Astrocyte (in vitro differentiated cells and primary cell): ENCODE measurements around the gene ARHGEF10L. TPM values are rescaled to one million over a fixed set of nuclear protein-coding genes. Genes with fewer than 3 reads are reported as not detected.

Experiments
- DNase-seq: peaks from one replicate; pipeline ENCODE4 v3.0.0-alpha.2; 2010; ENCODE audit warnings: low read depth
- FAIRE-seq: peaks from 2 replicates; lab custom pipeline; 2011; peaks lifted over from hg19 to GRCh38; lab: Jason Lieb, UNC
- H2AFZ ChIP-seq: 2 replicates; pipeline ENCODE4 v1.6.0; 2012; ENCODE audit warnings: low read depth, low read length, inconsistent platforms
- H3K27ac ChIP-seq: 2 replicates; pipeline ENCODE4 v1.5.1; 2011; ENCODE audit warnings: low read depth, low read length, inconsistent platforms
- H3K27me3 ChIP-seq: 2 replicates; pipeline ENCODE4 v1.6.0; 2011; ENCODE audit warnings: low read length, inconsistent platforms; ENCODE audit not compliant: insufficient read depth
- H3K36me3 ChIP-seq: 2 replicates; pipeline ENCODE4 v1.5.1; 2011; ENCODE audit warnings: low read length, inconsistent platforms; ENCODE audit not compliant: insufficient read depth
- H3K4me1 ChIP-seq: 2 replicates; pipeline ENCODE4 v1.5.1; 2011; ENCODE audit warnings: low read length, inconsistent platforms; ENCODE audit not compliant: insufficient read depth
- H3K4me2 ChIP-seq: 2 replicates; pipeline ENCODE4 v1.6.0; 2012; ENCODE audit warnings: low read length, inconsistent platforms
- H3K4me3 ChIP-seq: 2 replicates; pipeline ENCODE4 v1.5.1; 2011; ENCODE audit warnings: low read depth, mild to moderate bottlenecking, low read length, inconsistent platforms; ENCODE audit not compliant: insufficient read depth
- H3K79me2 ChIP-seq: 2 replicates; pipeline ENCODE4 v1.6.0; 2012; ENCODE audit warnings: mild to moderate bottlenecking, low read length, inconsistent platforms; ENCODE audit not compliant: insufficient read depth
- H3K9ac ChIP-seq: 2 replicates; pipeline ENCODE4 v1.6.0; 2012; ENCODE audit warnings: mild to moderate bottlenecking, low read length, inconsistent platforms
- H3K9me3 ChIP-seq: 2 replicates; pipeline ENCODE4 v1.5.1; 2012; ENCODE audit warnings: low read depth, mild to moderate bottlenecking, low read length, inconsistent platforms; ENCODE audit not compliant: insufficient read depth
- H4K20me1 ChIP-seq: 2 replicates; pipeline ENCODE4 v1.6.0; 2012; ENCODE audit warnings: low read length, inconsistent platforms; ENCODE audit not compliant: insufficient read depth
- H3K27ac Mint-ChIP-seq: one replicate; pipeline ENCODE4 v1.8.0; 2021; ENCODE audit warnings: mild to moderate bottlenecking, mixed read lengths; ENCODE audit not compliant: unreplicated experiment
- H3K27me3 Mint-ChIP-seq: one replicate; pipeline ENCODE4 v1.8.0; 2021; ENCODE audit warnings: low read depth, mixed read lengths; ENCODE audit not compliant: unreplicated experiment
- H3K36me3 Mint-ChIP-seq: one replicate; pipeline ENCODE4 v1.8.0; 2021; ENCODE audit warnings: low read depth, mixed read lengths; ENCODE audit not compliant: unreplicated experiment
- H3K4me1 Mint-ChIP-seq: one replicate; pipeline ENCODE4 v1.8.0; 2021; ENCODE audit warnings: low read depth, mixed read lengths; ENCODE audit not compliant: unreplicated experiment
- H3K4me3 Mint-ChIP-seq: one replicate; pipeline ENCODE4 v1.8.0; 2021; ENCODE audit warnings: mild to moderate bottlenecking, moderate library complexity, mixed read lengths; ENCODE audit not compliant: unreplicated experiment
- H3K9me3 Mint-ChIP-seq: one replicate; pipeline ENCODE4 v1.8.0; 2021; ENCODE audit warnings: mild to moderate bottlenecking, mixed read lengths; ENCODE audit not compliant: unreplicated experiment
- EZH2 ChIP-seq: IDR thresholded peaks from 2 replicates; pipeline ENCODE4 v1.6.1; 2012; ENCODE audit warnings: mild to moderate bottlenecking, low read length, inconsistent platforms; ENCODE audit not compliant: insufficient read depth
- total RNA-seq: library from RNA; stranded (reverse); gene quantifications from 2 replicates; pipeline ENCODE4 v1.2.1, GENCODE V29; 2021
- TF ChIP-seq, protein P1 (sequence below): IDR thresholded peaks from 2 replicates; pipeline ENCODE4 v1.5.1; 2011; ENCODE audit warnings: low read depth, mild to moderate bottlenecking, inconsistent platforms, low read length, moderate library complexity; ENCODE audit not compliant: insufficient read depth

The ARHGEF10L gene
- total RNA-seq, 1 donor from 2014 or later: 14.2 TPM

DNA sequence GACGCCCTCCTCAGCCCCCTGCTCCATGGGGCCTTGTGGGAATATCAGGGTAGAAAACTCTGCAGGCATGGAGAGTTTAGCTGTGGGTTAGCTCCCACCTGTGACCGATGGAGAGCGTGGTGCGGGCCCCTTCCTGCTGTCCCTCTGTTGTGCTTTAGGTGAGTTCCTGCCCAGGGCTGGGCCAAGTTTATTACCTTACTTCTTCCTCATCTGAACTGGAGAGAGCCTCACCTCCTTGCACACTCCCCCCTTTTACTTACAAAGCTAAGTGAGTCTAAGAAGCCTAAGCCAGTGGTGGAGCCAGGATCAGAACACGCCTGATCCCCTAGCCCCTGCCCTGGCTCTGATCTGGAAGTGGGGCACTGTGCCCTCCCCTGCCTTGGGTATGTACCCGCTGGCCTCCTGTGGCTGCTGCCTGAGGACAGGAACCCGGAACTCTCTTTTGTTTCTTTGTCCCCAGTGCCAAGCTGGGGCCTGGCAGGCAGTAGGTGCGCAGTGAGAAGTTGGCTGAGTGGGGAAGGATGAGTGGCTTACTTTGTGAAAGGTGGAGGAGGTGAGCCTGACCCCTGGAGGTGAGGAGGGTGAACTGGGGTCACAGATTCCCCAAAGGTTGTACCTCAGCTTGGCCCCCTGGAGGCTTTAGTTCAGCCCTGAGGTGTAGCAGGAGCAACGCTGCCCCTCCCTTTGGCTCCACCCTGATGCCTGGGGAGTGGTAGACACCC, 32.9 kb downstream of the ARHGEF10L start:
- no peak overlapping the region for H3K4me2 ChIP-seq
- peaks cover 16% of the 10 kb centered on the region for H3K4me1 ChIP-seq
- H4K20me1 ChIP-seq: peaks cover 87% of the 10 kb centered on the region
- no peak overlapping the region for H3K27ac Mint-ChIP-seq
- no peak overlapping the region for H3K9ac ChIP-seq
- peaks cover 2% of the 10 kb centered on the region for H3K36me3 Mint-ChIP-seq
- peaks cover 1% of the 10 kb centered on the region for H3K9me3 Mint-ChIP-seq
- no peak overlapping the region for H2AFZ ChIP-seq
- no peaks in the 10 kb centered on the region for H3K27me3 ChIP-seq
- no peaks in the 10 kb centered on the region for H3K27me3 Mint-ChIP-seq
- DNase-seq (no peak), FAIRE-seq (no peak)
- H3K4me1 Mint-ChIP-seq: peaks cover 39% of the 10 kb centered on the region
- TF ChIP-seq, protein P1, sequence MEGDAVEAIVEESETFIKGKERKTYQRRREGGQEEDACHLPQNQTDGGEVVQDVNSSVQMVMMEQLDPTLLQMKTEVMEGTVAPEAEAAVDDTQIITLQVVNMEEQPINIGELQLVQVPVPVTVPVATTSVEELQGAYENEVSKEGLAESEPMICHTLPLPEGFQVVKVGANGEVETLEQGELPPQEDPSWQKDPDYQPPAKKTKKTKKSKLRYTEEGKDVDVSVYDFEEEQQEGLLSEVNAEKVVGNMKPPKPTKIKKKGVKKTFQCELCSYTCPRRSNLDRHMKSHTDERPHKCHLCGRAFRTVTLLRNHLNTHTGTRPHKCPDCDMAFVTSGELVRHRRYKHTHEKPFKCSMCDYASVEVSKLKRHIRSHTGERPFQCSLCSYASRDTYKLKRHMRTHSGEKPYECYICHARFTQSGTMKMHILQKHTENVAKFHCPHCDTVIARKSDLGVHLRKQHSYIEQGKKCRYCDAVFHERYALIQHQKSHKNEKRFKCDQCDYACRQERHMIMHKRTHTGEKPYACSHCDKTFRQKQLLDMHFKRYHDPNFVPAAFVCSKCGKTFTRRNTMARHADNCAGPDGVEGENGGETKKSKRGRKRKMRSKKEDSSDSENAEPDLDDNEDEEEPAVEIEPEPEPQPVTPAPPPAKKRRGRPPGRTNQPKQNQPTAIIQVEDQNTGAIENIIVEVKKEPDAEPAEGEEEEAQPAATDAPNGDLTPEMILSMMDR: no peak
- TF ChIP-seq EZH2: no peak
- H3K9me3 ChIP-seq: no peaks in the 10 kb centered on the region
- peaks cover 14% of the 10 kb centered on the region for H3K79me2 ChIP-seq
- no peak overlapping the region for H3K4me3 Mint-ChIP-seq
- H3K4me3 ChIP-seq: no peak overlapping the region
- no peak overlapping the region for H3K27ac ChIP-seq
- H3K36me3 ChIP-seq: no peaks in the 10 kb centered on the region

DNA sequence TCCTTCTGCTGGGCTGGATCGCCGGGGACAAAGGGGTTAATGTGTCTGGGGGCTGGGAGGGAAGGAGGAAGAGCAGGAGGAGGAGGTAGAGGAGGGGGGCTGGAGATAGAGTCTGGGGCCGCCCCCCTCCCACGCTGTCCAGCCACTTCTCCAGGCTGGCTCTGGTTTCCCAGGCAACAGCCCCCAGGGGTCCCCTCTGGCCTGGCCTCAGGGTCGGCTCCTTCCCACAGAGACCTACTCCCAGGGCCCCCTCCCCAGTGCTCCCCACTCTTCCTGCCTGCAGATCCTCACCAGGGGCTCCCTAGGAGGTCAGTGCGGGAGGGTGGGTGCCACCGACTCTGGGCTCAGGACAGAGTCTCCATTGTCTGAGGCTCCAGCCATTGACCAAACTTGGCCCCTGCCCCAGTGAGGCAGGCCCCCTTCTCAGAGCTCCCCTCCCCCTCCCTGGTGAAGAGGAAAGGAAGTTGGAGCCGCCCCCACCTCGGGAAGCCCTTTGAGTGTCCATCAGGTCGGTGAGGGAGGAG, 34.1 kb downstream of the ARHGEF10L start:
- FAIRE-seq (no peak), DNase-seq (no peak)
- Mint-ChIP-seq H3K27me3 (no peaks in the 10 kb centered on the region), H3K27ac (no peak overlapping the region), H3K4me3 (no peak overlapping the region), H3K9me3 (peaks cover 1% of the 10 kb centered on the region), H3K36me3 (peaks cover 2% of the 10 kb centered on the region), H3K4me1 (peaks cover 34% of the 10 kb centered on the region)
- Histone ChIP-seq H4K20me1 (peaks cover 88% of the 10 kb centered on the region), H2AFZ (no peak overlapping the region), H3K27me3 (no peaks in the 10 kb centered on the region), H3K4me2 (no peak overlapping the region), H3K79me2 (peaks cover 19% of the 10 kb centered on the region), H3K9ac (no peak overlapping the region), H3K4me1 (peaks cover 16% of the 10 kb centered on the region), H3K27ac (no peak overlapping the region), H3K36me3 (no peaks in the 10 kb centered on the region), H3K9me3 (no peaks in the 10 kb centered on the region), H3K4me3 (no peak overlapping the region)
- TF ChIP-seq, protein P1: no peak

DNA sequence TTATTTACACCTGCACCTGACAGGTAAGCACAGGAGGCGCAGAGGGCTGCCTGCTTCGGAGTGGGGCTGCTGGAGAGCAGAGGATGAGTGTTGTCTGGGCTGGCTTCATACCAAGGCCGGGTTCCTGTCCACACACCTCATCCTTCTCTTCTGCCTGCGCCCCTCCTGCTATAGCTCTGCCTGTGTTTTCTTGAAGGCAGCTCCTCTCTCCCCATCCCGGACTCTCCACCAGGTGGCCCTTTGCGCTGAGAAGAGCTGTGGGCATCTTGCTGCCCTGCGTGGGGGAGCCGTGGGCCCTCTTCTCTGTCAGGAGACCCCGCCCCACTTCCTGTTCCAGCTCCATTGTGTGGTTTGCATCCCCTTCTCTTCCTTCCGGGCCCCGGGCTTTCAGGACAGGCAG, 35.0 kb downstream of the ARHGEF10L start:
- peaks cover 8% of the 10 kb centered on the region for H3K4me1 ChIP-seq

More for the DNA sequence above, 35.0 kb downstream of the ARHGEF10L start:
- Mint-ChIP-seq H3K27ac (no peak overlapping the region), H3K9me3 (peaks cover 1% of the 10 kb centered on the region), H3K4me3 (peak overlapping the region; percentile 34), H3K27me3 (no peaks in the 10 kb centered on the region), H3K4me1 (peaks cover 27% of the 10 kb centered on the region), H3K36me3 (peaks cover 2% of the 10 kb centered on the region)
- Histone ChIP-seq H3K9ac (no peak overlapping the region), H3K79me2 (peaks cover 19% of the 10 kb centered on the region), H3K27me3 (no peaks in the 10 kb centered on the region), H3K27ac (no peak overlapping the region), H3K36me3 (no peaks in the 10 kb centered on the region), H3K4me3 (no peak overlapping the region), H4K20me1 (peaks cover 84% of the 10 kb centered on the region), H3K4me2 (no peak overlapping the region), H2AFZ (no peak overlapping the region), H3K9me3 (no peaks in the 10 kb centered on the region)
- DNase-seq (no peak), FAIRE-seq (no peak)
- TF ChIP-seq EZH2: no peak
- TF ChIP-seq, protein P1: no peak
